CD4-positive, alpha-beta T cell treated with Interleukin-15 for 1 hour (primary cell): ENCODE data around the gene SMYD3.

ENCODE experiments used
- DNase-seq: peaks from one replicate; pipeline ENCODE4 v3.0.0-alpha.2; 2020

SMYD3 gene

GRCh38 chr1:246513619-246514343 is 6.7 kb upstream of the SMYD3 start:
- DNase-seq, result no peak

GRCh38 chr1:246513041-246513440 is 6.0 kb upstream of the SMYD3 start:
- no peak for DNase-seq

GRCh38 chr1:246512635-246513034 is 5.6 kb upstream of the SMYD3 start:
- DNase-seq, result no peak

- no peak for DNase-seq
Measured at GRCh38 chr1:246512230-246512629, 5.2 kb upstream of the SMYD3 start.

GRCh38 chr1:246511203-246511602 is 4.1 kb upstream of the SMYD3 start:
- DNase-seq, result no peak

GRCh38 chr1:246510147-246511030 is 3.3 kb upstream of the SMYD3 start:
- no peak for DNase-seq

GRCh38 chr1:246508897-246509688 is 2.0 kb upstream of the SMYD3 start:
- DNase-seq, result no peak

GRCh38 chr1:246506367-246506673 is 759 bp downstream of the SMYD3 start:
- DNase-seq, result no peak

GRCh38 chr1:246503341-246503740 is 3.7 kb downstream of the SMYD3 start:
- DNase-seq, result no peak

GRCh38 chr1:246497331-246497915 is 9.7 kb downstream of the SMYD3 start:
- DNase-seq, result no peak

- no peak for DNase-seq
Measured at GRCh38 chr1:246492611-246493245, 14.4 kb downstream of the SMYD3 start.

- no peak for DNase-seq
Measured at GRCh38 chr1:246491551-246492053, 15.5 kb downstream of the SMYD3 start.

- DNase-seq, result no peak
Measured at GRCh38 chr1:246488674-246489073, 18.4 kb downstream of the SMYD3 start.

- DNase-seq, result no peak
Measured at GRCh38 chr1:246483569-246483933, 23.5 kb downstream of the SMYD3 start.

GRCh38 chr1:246482805-246483568 is 24.1 kb downstream of the SMYD3 start:
- no peak for DNase-seq

GRCh38 chr1:246479061-246479460 is 28.0 kb downstream of the SMYD3 start:
- DNase-seq, result no peak

- no peak for DNase-seq
Measured at GRCh38 chr1:246477634-246478033, 29.4 kb downstream of the SMYD3 start.

GRCh38 chr1:246476771-246477170 is 30.3 kb downstream of the SMYD3 start:
- no peak for DNase-seq

GRCh38 chr1:246471688-246472087 is 35.4 kb downstream of the SMYD3 start:
- no peak for DNase-seq

GRCh38 chr1:246470585-246470984 is 36.5 kb downstream of the SMYD3 start:
- no peak for DNase-seq

GRCh38 chr1:246462986-246463385 is 44.1 kb downstream of the SMYD3 start:
- no peak for DNase-seq

GRCh38 chr1:246460406-246460805 is 46.7 kb downstream of the SMYD3 start:
- DNase-seq, result no peak
